Prostate gland (tissue), 2 donors: Measurements from ENCODE around the gene SAP30BP.
A peak's percentile ranks its signal among the peaks of the same experiment; 100 is the strongest.

Source experiments
- POLR2A ChIP-seq: fragments of 450-650 bp; IDR thresholded peaks from one replicate; pipeline ENCODE4 v1.6.1; 2016; ENCODE audit warnings: antibody characterized with exemption, mild to moderate bottlenecking
- POLR2AphosphoS5 ChIP-seq: sonication (generic); formaldehyde crosslinking; IDR thresholded peaks from one replicate; pipeline ENCODE4 v1.6.1; 2017; ENCODE audit warnings: antibody characterized with exemption
- TF ChIP-seq, protein P1 (sequence below), 4 experiments: fragments of 200-600 bp in 2 of 4; fragments of 450-650 bp in 2 of 4; sonication (generic) in 2 of 4; IDR thresholded peaks; 1 replicate in 3 of 4; 2 replicates in 1 of 4; pipeline ENCODE4 v1.5.1; 2016 to 2019; ENCODE audit warnings: antibody characterized with exemption in 4 of 4, mild to moderate bottlenecking in 2 of 4, moderate library complexity in 2 of 4

DNA sequence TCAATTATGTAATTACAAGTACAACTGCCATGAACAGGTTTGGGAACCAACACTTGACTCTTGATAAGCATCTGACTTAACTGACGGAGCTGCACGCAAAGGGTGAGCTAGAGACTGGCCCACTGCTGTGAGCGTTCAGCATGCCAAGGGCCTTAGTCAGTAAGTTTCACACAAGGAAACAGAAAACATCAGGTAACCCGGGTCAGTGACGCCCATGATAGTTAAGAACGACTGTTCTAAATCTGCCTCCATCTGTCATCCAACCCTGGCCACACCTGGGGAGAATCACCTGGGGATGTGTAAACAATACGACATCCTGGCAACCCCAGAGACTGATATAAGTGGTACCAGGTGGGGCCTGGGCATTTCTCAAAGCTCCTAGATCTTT is 21.6 kb upstream of the SAP30BP start:
- TF ChIP-seq, protein P1, sequence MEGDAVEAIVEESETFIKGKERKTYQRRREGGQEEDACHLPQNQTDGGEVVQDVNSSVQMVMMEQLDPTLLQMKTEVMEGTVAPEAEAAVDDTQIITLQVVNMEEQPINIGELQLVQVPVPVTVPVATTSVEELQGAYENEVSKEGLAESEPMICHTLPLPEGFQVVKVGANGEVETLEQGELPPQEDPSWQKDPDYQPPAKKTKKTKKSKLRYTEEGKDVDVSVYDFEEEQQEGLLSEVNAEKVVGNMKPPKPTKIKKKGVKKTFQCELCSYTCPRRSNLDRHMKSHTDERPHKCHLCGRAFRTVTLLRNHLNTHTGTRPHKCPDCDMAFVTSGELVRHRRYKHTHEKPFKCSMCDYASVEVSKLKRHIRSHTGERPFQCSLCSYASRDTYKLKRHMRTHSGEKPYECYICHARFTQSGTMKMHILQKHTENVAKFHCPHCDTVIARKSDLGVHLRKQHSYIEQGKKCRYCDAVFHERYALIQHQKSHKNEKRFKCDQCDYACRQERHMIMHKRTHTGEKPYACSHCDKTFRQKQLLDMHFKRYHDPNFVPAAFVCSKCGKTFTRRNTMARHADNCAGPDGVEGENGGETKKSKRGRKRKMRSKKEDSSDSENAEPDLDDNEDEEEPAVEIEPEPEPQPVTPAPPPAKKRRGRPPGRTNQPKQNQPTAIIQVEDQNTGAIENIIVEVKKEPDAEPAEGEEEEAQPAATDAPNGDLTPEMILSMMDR (IDR thresholded peaks at IDR 0.05): no peak
- TF ChIP-seq POLR2A: peak; percentile 27
- TF ChIP-seq POLR2AphosphoS5: peak; percentile 57
